ENCODE results near the gene KCNE5. TPM values are rescaled to one million over a fixed set of nuclear protein-coding genes. Genes with fewer than 3 reads are reported as not detected.

KCNE5 gene
- total RNA-seq, 6 donors from 2014 or later: 0.44 to 3.4 (median 0.76) TPM; not detected in 1

- no peak overlapping the region for H3K27ac ChIP-seq
- no peak overlapping the region for H3K4me3 ChIP-seq
- no peak for TF ChIP-seq CTCF (IDR thresholded peaks at IDR 0.05)
- TF ChIP-seq POLR2AphosphoS5 (IDR thresholded peaks at IDR 0.05): no peak
- TF ChIP-seq POLR2A (IDR thresholded peaks at IDR 0.05): no peak
- no peak for TF ChIP-seq EP300 (IDR thresholded peaks at IDR 0.05)
- no peaks in the 10 kb centered on the region for H3K27me3 ChIP-seq
- peaks cover 0 to 10% (median 0%) of the 10 kb centered on the region in 4 donors for H3K4me1 ChIP-seq
- DNase-seq (no peak), ATAC-seq (ENCODE audit: low FRiP score in 2 of 2) (no peak)
- 36 to 54% methylated on average over 3 of the region's 3 CpGs for WGBS, 2 donors
- H3K9me3 ChIP-seq: no peaks in the 10 kb centered on the region
- no peaks in the 10 kb centered on the region for H3K36me3 ChIP-seq
Observed at GRCh38 chrX:109629310-109629709, 4.3 kb upstream of the KCNE5 start.

GRCh38 chrX:109626637-109627036 lies 1.7 kb upstream of the KCNE5 start:
- ATAC-seq (ENCODE audit: low FRiP score in 2 of 2) (no peak), DNase-seq (no peak)
- WGBS, 2 donors: 86 to 90% methylated on average over 2 to 4 of the region's 4 CpGs
- H3K27me3 ChIP-seq: no peaks in the 10 kb centered on the region
- H3K9me3 ChIP-seq: no peaks in the 10 kb centered on the region
- H3K36me3 ChIP-seq: no peaks in the 10 kb centered on the region
- H3K4me3 ChIP-seq: no peak overlapping the region
- peaks cover 0 to 10% (median 0%) of the 10 kb centered on the region in 4 donors for H3K4me1 ChIP-seq
- TF ChIP-seq EP300 (IDR thresholded peaks at IDR 0.05): no peak
- no peak for TF ChIP-seq CTCF (IDR thresholded peaks at IDR 0.05)
- no peak for TF ChIP-seq POLR2A (IDR thresholded peaks at IDR 0.05)
- no peak for TF ChIP-seq POLR2AphosphoS5 (IDR thresholded peaks at IDR 0.05)
- no peak overlapping the region for H3K27ac ChIP-seq

GRCh38 chrX:109623997-109624396 lies 975 bp downstream of the KCNE5 start:
- no peak overlapping the region for H3K4me3 ChIP-seq
- peak in 1 of 2 donors; percentile 2 for DNase-seq
- whole genome bisulfite sequencing, 2 donors: 79 to 89% methylated on average over 5 to 8 of the region's 8 CpGs
- no peaks in the 10 kb centered on the region for H3K27me3 ChIP-seq
- no peak for TF ChIP-seq EP300 (IDR thresholded peaks at IDR 0.05)
- H3K27ac ChIP-seq: no peak overlapping the region
- no peaks in the 10 kb centered on the region for H3K36me3 ChIP-seq
- H3K9me3 ChIP-seq: no peaks in the 10 kb centered on the region
- ATAC-seq (ENCODE audit: low FRiP score in 2 of 2): no peak
- peaks cover 0 to 10% (median 0%) of the 10 kb centered on the region in 4 donors for H3K4me1 ChIP-seq

GRCh38 chrX:109622270-109622669 lies 2.7 kb downstream of the KCNE5 start:
- no peaks in the 10 kb centered on the region for H3K9me3 ChIP-seq
- no peak overlapping the region for H3K27ac ChIP-seq
- 53 to 69% methylated on average over 3 to 4 of the region's 4 CpGs for WGBS, 2 donors
- no peaks in the 10 kb centered on the region for H3K27me3 ChIP-seq
- no peak for TF ChIP-seq EP300 (IDR thresholded peaks at IDR 0.05)
- TF ChIP-seq CTCF (IDR thresholded peaks at IDR 0.05): no peak
- no peak for TF ChIP-seq POLR2A (IDR thresholded peaks at IDR 0.05)
- TF ChIP-seq POLR2AphosphoS5 (IDR thresholded peaks at IDR 0.05): no peak
- no peaks in the 10 kb centered on the region for H3K36me3 ChIP-seq
- DNase-seq (no peak), ATAC-seq (ENCODE audit: low FRiP score in 2 of 2) (no peak)
- no peak overlapping the region for H3K4me3 ChIP-seq
- H3K4me1 ChIP-seq: peaks cover 0 to 10% (median 0%) of the 10 kb centered on the region in 4 donors

- DNase-seq: no peak
- Histone ChIP-seq H3K4me3 (no peak overlapping the region), H3K27ac (no peak overlapping the region), H3K9me3 (no peaks in the 10 kb centered on the region), H3K27me3 (no peaks in the 10 kb centered on the region), H3K36me3 (no peaks in the 10 kb centered on the region), H3K4me1 (peaks cover 0 to 2% (median 0%) of the 10 kb centered on the region in 4 donors)
- ATAC-seq (ENCODE audit: low FRiP score in 2 of 2): no peak
- WGBS, 2 donors: 41 to 72% methylated on average over 3 of the region's 3 CpGs
- TF ChIP-seq CTCF (IDR thresholded peaks at IDR 0.05): no peak
- TF ChIP-seq POLR2AphosphoS5 (IDR thresholded peaks at IDR 0.05): no peak
- TF ChIP-seq POLR2A (IDR thresholded peaks at IDR 0.05): no peak
- TF ChIP-seq EP300 (IDR thresholded peaks at IDR 0.05): no peak
Observed at GRCh38 chrX:109619771-109620170, 5.2 kb downstream of the KCNE5 start.
